PC-9 (cell line): Measurements from ENCODE around the gene SHISAL1. TPM values are rescaled to one million over a fixed set of nuclear protein-coding genes. Genes with fewer than 3 reads are reported as not detected.

Source experiments
- BruUV-seq: library from RNA; stranded (reverse); fragments of 400-500 nt; replicated peaks from 2 replicates; lab custom pipeline; 2021; lab: Mats Ljungman, UMichigan
- CTCF ChIA-PET: fragments of 300-600 bp; sonication (Branson Sonifier 250); formaldehyde crosslinking; loops from one replicate; lab custom pipeline; 2022; ENCODE audit warnings: antibody characterized with exemption; lab: Charles Lee
- POLR2A ChIA-PET: fragments of 300-600 bp; sonication (Branson Sonifier 250); formaldehyde crosslinking; loops from one replicate; lab custom pipeline; 2022; ENCODE audit warnings: antibody characterized with exemption; ENCODE audit not compliant: unreplicated experiment; lab: Charles Lee
- DNase-seq, 2 experiments: peaks; one replicate each; pipeline versions ENCODE4 v3.0.0 to v3.0.0-alpha.2; 2015 to 2022; ENCODE audit warnings: mixed read lengths in 1 of 2
- H2AFZ ChIP-seq: fragments of 200-600 bp; sonication (generic); 2 replicates; pipeline ENCODE4 v1.8.1; 2017; ENCODE audit warnings: antibody characterized with exemption
- H3F3A ChIP-seq: fragments of 200-600 bp; sonication (generic); 2 replicates; pipeline ENCODE4 v1.8.1; 2017; ENCODE audit warnings: antibody characterized with exemption, mild to moderate bottlenecking, low read depth; ENCODE audit not compliant: insufficient read depth
- H3K27ac ChIP-seq: fragments of 200-600 bp; sonication (generic); 2 replicates; pipeline ENCODE4 v1.6.1; 2016; ENCODE audit warnings: mixed run types
- H3K27me3 ChIP-seq: fragments of 200-600 bp; sonication (generic); 2 replicates; pipeline ENCODE4 v1.6.1; 2016; ENCODE audit warnings: low read depth, mixed run types; ENCODE audit not compliant: insufficient read depth
- H3K36me3 ChIP-seq: fragments of 200-600 bp; sonication (generic); 2 replicates; pipeline ENCODE4 v1.6.1; 2016; ENCODE audit warnings: low read depth, mixed run types
- H3K4me1 ChIP-seq: fragments of 200-600 bp; sonication (generic); replicated peaks from 2 replicates; pipeline ENCODE4 v1.6.1; 2016; ENCODE audit warnings: mixed run types; ENCODE audit not compliant: insufficient read depth
- H3K4me2 ChIP-seq: fragments of 200-600 bp; sonication (generic); 2 replicates; pipeline ENCODE4 v1.6.1; 2017; ENCODE audit warnings: mixed run types
- H3K4me3 ChIP-seq: fragments of 200-600 bp; sonication (generic); 2 replicates; pipeline ENCODE4 v1.6.1; 2016; ENCODE audit warnings: mixed run types
- H3K79me2 ChIP-seq: fragments of 200-600 bp; sonication (generic); 2 replicates; pipeline ENCODE4 v1.6.1; 2017; ENCODE audit warnings: low read depth, mixed run types
- H3K9me2 ChIP-seq: fragments of 200-600 bp; sonication (generic); 2 replicates; pipeline ENCODE4 v1.8.1; 2017; ENCODE audit warnings: mild to moderate bottlenecking; ENCODE audit not compliant: insufficient read depth
- H3K9me3 ChIP-seq: fragments of 200-600 bp; sonication (generic); 2 replicates; pipeline ENCODE4 v1.8.1; 2016; ENCODE audit warnings: low read depth; ENCODE audit not compliant: insufficient read depth
- H4K20me1 ChIP-seq: fragments of 200-600 bp; sonication (generic); 2 replicates; pipeline ENCODE4 v1.8.1; 2017; ENCODE audit not compliant: insufficient read depth
- EZH2 ChIP-seq: fragments of 200-600 bp; sonication (generic); IDR thresholded peaks from 2 replicates; pipeline ENCODE4 v1.8.0; 2017; ENCODE audit warnings: antibody characterized with exemption, low read depth
- intact Hi-C: fragments of 100-400 bp; cut with micrococcal nuclease; formaldehyde crosslinking; loops from one replicate; pipeline ENCODE4 v1.10.0; 2022; ENCODE audit not compliant: unreplicated experiment
- total RNA-seq: library from RNA; stranded (reverse); gene quantifications from 2 replicates; pipeline ENCODE4 v1.2.3, GENCODE V29; 2021
- TF ChIP-seq, protein P1 (sequence below): fragments of 200-600 bp; sonication (generic); conservative IDR thresholded peaks from 2 replicates; pipeline ENCODE4 v1.6.1; 2017; ENCODE audit warnings: mixed run types, antibody characterized with exemption, mild to moderate bottlenecking, moderate library complexity

The SHISAL1 gene
- total RNA-seq, 1 experiment from 2014 or later = 0.94 TPM

DNA sequence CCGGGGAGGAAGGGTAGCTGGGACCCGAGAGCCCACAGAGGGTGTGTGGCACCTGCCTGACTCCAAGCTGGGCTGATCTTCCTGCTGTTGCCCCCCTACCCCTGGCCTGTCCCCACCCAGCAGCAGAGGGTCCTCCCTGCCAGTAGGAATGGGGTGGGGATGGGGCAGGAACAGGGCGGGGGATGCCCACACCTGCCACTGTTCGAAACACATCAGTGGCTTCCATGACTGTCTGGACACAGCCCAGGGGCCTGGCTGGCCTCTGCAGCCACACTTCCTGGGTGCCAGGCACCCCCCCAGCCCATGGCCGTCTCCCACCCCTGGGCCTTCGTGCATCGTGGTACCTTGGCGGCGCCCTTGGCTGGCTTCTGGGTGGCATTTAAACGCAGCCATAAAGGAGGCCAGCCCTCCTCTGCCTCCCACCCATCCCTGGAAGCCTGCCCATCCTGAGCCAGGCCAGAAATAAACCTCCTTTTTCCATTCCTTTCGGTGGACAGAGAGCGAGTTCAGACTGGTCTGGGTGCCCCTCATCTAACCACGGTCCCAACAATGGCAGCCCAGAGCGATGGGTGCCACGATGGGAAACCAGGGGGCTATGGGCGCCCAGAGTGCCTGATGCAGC is 745 bp upstream of the SHISAL1 start:
- DNase-seq = no peak
- BruUV-seq = no TSS peak
- H3K27ac ChIP-seq = no peak overlapping the region

DNA sequence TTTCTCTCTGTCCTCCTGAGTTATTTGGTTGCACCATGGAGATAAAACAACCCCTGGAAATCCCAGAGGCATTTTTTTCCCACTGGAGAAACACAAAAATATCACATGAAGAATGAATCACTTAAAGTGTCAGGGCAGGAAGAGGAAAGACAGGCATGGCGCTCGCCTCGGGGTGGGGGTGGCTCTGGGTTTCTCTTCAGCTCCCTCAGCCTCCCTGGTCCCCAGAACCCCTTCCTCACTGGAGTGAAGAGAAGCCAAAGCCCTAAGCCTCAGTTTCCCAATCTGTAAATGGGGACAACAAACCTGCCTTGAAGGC is 938 bp downstream of the SHISAL1 start:
- TF ChIP-seq, protein P1, sequence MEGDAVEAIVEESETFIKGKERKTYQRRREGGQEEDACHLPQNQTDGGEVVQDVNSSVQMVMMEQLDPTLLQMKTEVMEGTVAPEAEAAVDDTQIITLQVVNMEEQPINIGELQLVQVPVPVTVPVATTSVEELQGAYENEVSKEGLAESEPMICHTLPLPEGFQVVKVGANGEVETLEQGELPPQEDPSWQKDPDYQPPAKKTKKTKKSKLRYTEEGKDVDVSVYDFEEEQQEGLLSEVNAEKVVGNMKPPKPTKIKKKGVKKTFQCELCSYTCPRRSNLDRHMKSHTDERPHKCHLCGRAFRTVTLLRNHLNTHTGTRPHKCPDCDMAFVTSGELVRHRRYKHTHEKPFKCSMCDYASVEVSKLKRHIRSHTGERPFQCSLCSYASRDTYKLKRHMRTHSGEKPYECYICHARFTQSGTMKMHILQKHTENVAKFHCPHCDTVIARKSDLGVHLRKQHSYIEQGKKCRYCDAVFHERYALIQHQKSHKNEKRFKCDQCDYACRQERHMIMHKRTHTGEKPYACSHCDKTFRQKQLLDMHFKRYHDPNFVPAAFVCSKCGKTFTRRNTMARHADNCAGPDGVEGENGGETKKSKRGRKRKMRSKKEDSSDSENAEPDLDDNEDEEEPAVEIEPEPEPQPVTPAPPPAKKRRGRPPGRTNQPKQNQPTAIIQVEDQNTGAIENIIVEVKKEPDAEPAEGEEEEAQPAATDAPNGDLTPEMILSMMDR = no peak
- TF ChIP-seq EZH2 = no peak
- no peak for DNase-seq
- Histone ChIP-seq H3K4me1 (peaks cover 27% of the 10 kb centered on the region), H3K36me3 (no peaks in the 10 kb centered on the region), H3K27ac (no peak overlapping the region), H4K20me1 (no peaks in the 10 kb centered on the region), H3F3A (peaks cover 6% of the 10 kb centered on the region; the same call in 1 of the 2 replicates), H3K9me2 (no peaks in the 10 kb centered on the region), H3K4me3 (no peak overlapping the region), H3K79me2 (no peaks in the 10 kb centered on the region), H2AFZ (no peak overlapping the region), H3K4me2 (no peak overlapping the region), H3K9me3 (no peaks in the 10 kb centered on the region), H3K27me3 (no peaks in the 10 kb centered on the region)
- BruUV-seq = no TSS peak
- CTCF ChIA-PET = interaction anchor here (0.7 kb wide), 1 partner anchor 14 kb away, joined by 3 read pairs; no protein-coding TSS in a partner anchor
- POLR2A ChIA-PET = interaction anchor here (0.7 kb wide), 1 partner anchor 26 kb away, joined by 3 read pairs; no protein-coding TSS in a partner anchor
- intact Hi-C loops = no loop called here

More for the DNA sequence above, 745 bp upstream of the SHISAL1 start:
- no peak for TF ChIP-seq EZH2
- TF ChIP-seq, protein P1 = no peak
- intact Hi-C loops = no loop called here
- ChIA-PET CTCF (no interaction called here), POLR2A (no interaction called here)
- Histone ChIP-seq H3K79me2 (no peaks in the 10 kb centered on the region), H3K9me2 (no peaks in the 10 kb centered on the region), H3K4me3 (no peak overlapping the region), H3K9me3 (no peaks in the 10 kb centered on the region), H3K27me3 (no peaks in the 10 kb centered on the region), H4K20me1 (no peaks in the 10 kb centered on the region), H2AFZ (no peak overlapping the region), H3K4me1 (peaks cover 27% of the 10 kb centered on the region), H3K36me3 (no peaks in the 10 kb centered on the region), H3K4me2 (no peak overlapping the region), H3F3A (peaks cover 6% of the 10 kb centered on the region; the same call in 1 of the 2 replicates)

DNA sequence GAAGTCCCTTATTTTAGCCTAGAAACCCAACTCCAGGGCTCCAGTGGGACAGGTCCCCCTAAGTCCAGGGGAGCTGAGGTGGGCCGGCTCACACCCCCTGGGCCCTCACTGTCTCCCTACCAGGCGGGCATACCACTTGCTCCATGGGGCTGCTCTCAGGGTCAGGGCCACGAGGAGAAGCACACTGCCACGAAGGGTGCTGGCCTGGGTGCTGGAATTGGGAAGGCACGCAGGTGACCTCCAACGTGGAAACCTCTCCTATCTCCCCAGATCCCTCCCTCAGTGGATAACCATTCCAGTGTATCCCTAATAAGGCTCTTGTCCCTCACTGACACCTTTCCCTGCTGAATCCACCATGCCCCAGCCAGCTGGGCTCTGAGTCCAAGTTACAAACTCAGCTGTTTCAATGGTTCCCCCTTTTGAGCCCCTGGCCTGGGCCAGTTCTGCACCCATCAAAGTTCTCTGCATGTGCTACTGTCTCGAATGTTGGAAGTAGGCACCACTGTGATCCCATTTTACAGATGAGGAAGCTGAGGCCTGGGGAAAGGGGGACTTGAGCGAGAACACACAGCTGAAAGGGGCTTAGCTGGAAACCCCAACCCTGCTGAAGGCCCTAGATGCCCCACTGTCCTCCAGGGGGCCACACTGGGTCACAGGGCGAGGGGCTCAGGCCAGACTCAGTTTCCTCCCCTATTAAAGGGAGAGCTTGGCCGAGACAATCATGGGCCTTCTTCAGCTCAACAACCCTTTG is 1.5 kb downstream of the SHISAL1 start:
- Histone ChIP-seq H3K79me2 (no peaks in the 10 kb centered on the region), H3K27me3 (no peaks in the 10 kb centered on the region), H3K27ac (no peak overlapping the region), H3F3A (peaks cover 6% of the 10 kb centered on the region; the same call in 1 of the 2 replicates), H3K36me3 (no peaks in the 10 kb centered on the region), H3K9me2 (no peaks in the 10 kb centered on the region), H3K9me3 (no peaks in the 10 kb centered on the region), H2AFZ (no peak overlapping the region), H3K4me2 (no peak overlapping the region), H3K4me1 (peaks cover 27% of the 10 kb centered on the region), H3K4me3 (no peak overlapping the region), H4K20me1 (no peaks in the 10 kb centered on the region)
- intact Hi-C loops = no loop called here
- ChIA-PET CTCF (interaction anchor here (0.7 kb wide), 1 partner anchor 15 kb away, joined by 3 read pairs; no protein-coding TSS in a partner anchor), POLR2A (interaction anchor here (0.7 kb wide), 1 partner anchor 27 kb away, joined by 3 read pairs; no protein-coding TSS in a partner anchor)
- TF ChIP-seq, protein P1 = no peak
- TF ChIP-seq EZH2 = no peak
- no peak for DNase-seq
- no TSS peak for BruUV-seq
